ENCODE data around the gene IFITM10.
"Not testable (repeated sequence)": the region's sequence is repeated elsewhere in the genome, so short reads cannot be mapped to it uniquely, and the experiment has no call there.

Gene IFITM10

DNA sequence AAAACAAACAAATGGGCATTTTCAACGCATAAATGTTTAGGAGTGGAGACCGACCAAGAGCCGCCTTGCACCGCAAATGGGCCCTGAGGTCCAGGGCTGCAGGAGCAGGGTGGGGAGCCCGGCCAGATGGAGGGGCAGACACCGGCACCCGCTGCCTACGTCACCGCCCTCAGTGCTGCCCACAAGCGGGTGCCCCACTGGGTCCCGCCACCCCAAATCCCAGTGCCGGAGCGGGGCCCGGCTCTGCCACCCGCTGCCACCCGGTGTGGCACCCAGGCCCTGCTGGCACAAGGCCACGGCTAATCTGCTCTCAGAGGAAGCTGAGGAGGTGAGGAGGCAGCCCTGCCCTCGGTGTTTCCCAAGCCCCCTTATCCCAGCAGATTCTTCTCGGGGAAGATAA, 67.2 kb downstream of the IFITM10 start:
- POLR2A ChIA-PET; DNase-seq (ENCODE audit: extremely low spot score): not testable (repeated sequence)
- CTCF ChIA-PET: interaction anchor here (1.4 kb wide), 1 partner anchor 150 kb away, joined by 5 read pairs; no protein-coding TSS in a partner anchor

Measured in HEK293T (cell line).